H1 (cell line): ENCODE results near the gene HS3ST3B1. TPM values are rescaled to one million over a fixed set of nuclear protein-coding genes. Genes with fewer than 3 reads are reported as not detected.

Experiments
- CTCF ChIA-PET: fragments of 300-600 bp; sonication (Branson Sonifier 250); formaldehyde crosslinking; loops from one replicate; lab custom pipeline; 2021; ENCODE audit not compliant: partially characterized antibody; lab: Charles Lee
- POLR2A ChIA-PET: fragments of 300-600 bp; sonication (Branson Sonifier 250); formaldehyde crosslinking; loops from one replicate; lab custom pipeline; 2021; ENCODE audit warnings: inconsistent platforms; ENCODE audit not compliant: partially characterized antibody; lab: Charles Lee
- DNase-seq, 2 experiments: peaks; one replicate each; pipeline versions ENCODE4 v3.0.0 to v3.0.0-alpha.2; 2010 to 2022; ENCODE audit warnings: low spot score in 2 of 2, low read depth in 1 of 2, mixed read lengths in 1 of 2
- FAIRE-seq: peaks from 2 replicates; lab custom pipeline; 2011; peaks lifted over from hg19 to GRCh38; lab: Jason Lieb, UNC
- H2AFZ ChIP-seq: 2 replicates; pipeline ENCODE4 v1.8.1; 2012; ENCODE audit warnings: low read length, inconsistent platforms
- H2AK5ac ChIP-seq: 2 replicates; pipeline ENCODE4 v1.6.1; 2013; ENCODE audit warnings: low read depth, low read length
- H2BK120ac ChIP-seq: replicated peaks from 2 replicates; pipeline ENCODE3; 2013; ENCODE audit warnings: low read depth, low read length, inconsistent platforms
- H2BK12ac ChIP-seq: 2 replicates; pipeline ENCODE4 v1.6.1; 2013; ENCODE audit warnings: low read depth, low read length
- H2BK15ac ChIP-seq: 2 replicates; pipeline ENCODE4 v1.6.1; 2013; ENCODE audit warnings: low read length
- H2BK20ac ChIP-seq: 2 replicates; pipeline ENCODE4 v1.6.1; 2013; ENCODE audit warnings: low read length
- H2BK5ac ChIP-seq: 2 replicates; pipeline ENCODE4 v1.6.1; 2013; ENCODE audit warnings: low read depth, low read length
- H3K14ac ChIP-seq: 2 replicates; pipeline ENCODE4 v1.6.1; 2013; ENCODE audit warnings: inconsistent platforms; ENCODE audit not compliant: insufficient read length
- H3K18ac ChIP-seq: 2 replicates; pipeline ENCODE4 v1.6.1; 2013; ENCODE audit warnings: low read length; ENCODE audit errors: extremely low read depth
- H3K23ac ChIP-seq: 2 replicates; pipeline ENCODE4 v1.6.1; 2013; ENCODE audit warnings: inconsistent platforms; ENCODE audit not compliant: insufficient read length
- H3K23me2 ChIP-seq: 2 replicates; pipeline ENCODE4 v1.6.1; 2013; ENCODE audit warnings: low read depth, low read length
- H3K27ac ChIP-seq: 2 replicates; pipeline ENCODE4 v1.6.1; 2011; ENCODE audit warnings: low read depth, low read length, inconsistent platforms
- H3K27me3 ChIP-seq, 4 experiments: replicated peaks in 1 of 4; 1 replicate in 1 of 4; 2 replicates in 3 of 4; pipeline versions ENCODE4 v1.6.1 to v1.8.1; 2011 to 2013; ENCODE audit warnings: low read length in 3 of 4, mild to moderate bottlenecking in 3 of 4, inconsistent platforms in 2 of 4, mixed read lengths in 2 of 4, moderate library complexity in 1 of 4; ENCODE audit not compliant: control insufficient read depth in 3 of 4, insufficient read depth in 3 of 4; ENCODE audit errors: extremely low read depth in 1 of 4
- H3K36me3 ChIP-seq, 4 experiments: 2 replicates each; pipeline versions ENCODE4 v1.6.1 to v1.8.1; 2011 to 2013; ENCODE audit warnings: mild to moderate bottlenecking in 4 of 4, low read length in 3 of 4, moderate library complexity in 2 of 4, control low read depth in 1 of 4, inconsistent platforms in 1 of 4; ENCODE audit not compliant: insufficient read depth in 4 of 4, control insufficient read depth in 2 of 4
- H3K4ac ChIP-seq: replicated peaks from 2 replicates; pipeline ENCODE3; 2013; ENCODE audit warnings: low read length, low read depth, mixed read lengths, inconsistent platforms; ENCODE audit not compliant: insufficient read length
- H3K4me1 ChIP-seq, 4 experiments: replicated peaks in 1 of 4; 1 replicate in 1 of 4; 2 replicates in 3 of 4; pipeline versions ENCODE4 v1.6.1 to v1.8.1; 2011 to 2013; ENCODE audit warnings: low read length in 3 of 4, inconsistent platforms in 2 of 4, mixed read lengths in 1 of 4; ENCODE audit not compliant: insufficient read depth in 4 of 4, control insufficient read depth in 3 of 4
- H3K4me2 ChIP-seq, 2 experiments: 2 replicates each; pipeline versions ENCODE4 v1.6.1 to v1.8.1; 2011 to 2013; ENCODE audit warnings: low read depth in 2 of 2, low read length in 2 of 2, control low read depth in 1 of 2, inconsistent platforms in 1 of 2, mild to moderate bottlenecking in 1 of 2; ENCODE audit not compliant: insufficient read depth in 1 of 2
- H3K4me3 ChIP-seq, 4 experiments: fragments of 200-600, 300-600 bp in 1 of 4; sonication (generic), shearing (Covaris generic), sonication (Bioruptor Twin) in 1 of 4; 2 replicates each; pipeline versions ENCODE4 v1.5.1 to v1.8.1; 2011 to 2016; ENCODE audit warnings: low read length in 4 of 4, low read depth in 3 of 4, control low read depth in 2 of 4, inconsistent platforms in 2 of 4, mild to moderate bottlenecking in 2 of 4, mixed read lengths in 1 of 4, moderate library complexity in 1 of 4; ENCODE audit not compliant: insufficient read depth in 2 of 4; ENCODE audit errors: extremely low read depth in 1 of 4
- H3K56ac ChIP-seq: replicated peaks from 2 replicates; pipeline ENCODE3; 2013; ENCODE audit warnings: low read depth, mild to moderate bottlenecking, mixed read lengths, low read length, inconsistent platforms; ENCODE audit not compliant: insufficient read length
- H3K79me1 ChIP-seq: 2 replicates; pipeline ENCODE4 v1.6.1; 2013; ENCODE audit warnings: low read depth, low read length, control low read depth
- H3K79me2 ChIP-seq, 2 experiments: 2 replicates each; pipeline versions ENCODE4 v1.6.1 to v1.8.1; 2012 to 2013; ENCODE audit warnings: low read length in 2 of 2, mild to moderate bottlenecking in 2 of 2, inconsistent platforms in 1 of 2; ENCODE audit not compliant: insufficient read depth in 2 of 2, control insufficient read depth in 1 of 2
- H3K9ac ChIP-seq, 4 experiments: replicated peaks in 1 of 4; 1 replicate in 1 of 4; 2 replicates in 3 of 4; pipeline versions ENCODE4 v1.6.1 to v1.8.1; 2011 to 2013; ENCODE audit warnings: low read depth in 3 of 4, low read length in 3 of 4, control low read depth in 2 of 4, mild to moderate bottlenecking in 2 of 4, moderate library complexity in 2 of 4, inconsistent platforms in 1 of 4; ENCODE audit errors: extremely low read depth in 1 of 4
- H3K9me3 ChIP-seq, 2 experiments: 2 replicates each; pipeline versions ENCODE4 v1.6.1 to v1.8.1; 2012 to 2013; ENCODE audit warnings: mild to moderate bottlenecking in 2 of 2, moderate library complexity in 2 of 2, control low read depth in 1 of 2, inconsistent platforms in 1 of 2, low read depth in 1 of 2, low read length in 1 of 2, mixed read lengths in 1 of 2; ENCODE audit not compliant: insufficient read depth in 2 of 2
- H4K20me1 ChIP-seq, 2 experiments: replicated peaks in 1 of 2; 2 replicates each; pipeline versions ENCODE3 to v1.8.1; 2011 to 2013; ENCODE audit warnings: inconsistent platforms in 2 of 2, low read length in 2 of 2, mild to moderate bottlenecking in 1 of 2; ENCODE audit not compliant: insufficient read depth in 2 of 2, control insufficient read depth in 1 of 2
- H4K5ac ChIP-seq: 2 replicates; pipeline ENCODE4 v1.6.1; 2013; ENCODE audit warnings: low read length, low read depth, mixed read lengths, inconsistent platforms; ENCODE audit not compliant: insufficient read length
- H4K8ac ChIP-seq: 2 replicates; pipeline ENCODE4 v1.8.0; 2013; ENCODE audit warnings: mild to moderate bottlenecking, moderate library complexity, low read length, inconsistent platforms; ENCODE audit not compliant: insufficient read depth; ENCODE audit errors: extremely low read depth
- H4K91ac ChIP-seq: replicated peaks from 2 replicates; pipeline ENCODE3; 2013; ENCODE audit warnings: low read length, mixed read lengths, inconsistent platforms; ENCODE audit not compliant: insufficient read length
- FOSL1 ChIP-seq: IDR thresholded peaks from 2 replicates; pipeline ENCODE4 v1.6.1; 2011; ENCODE audit warnings: mild to moderate bottlenecking, low read depth, low read length, moderate library complexity; ENCODE audit not compliant: insufficient read depth
- NANOG ChIP-seq: IDR thresholded peaks from 2 replicates; pipeline ENCODE4 v1.6.1; 2011; ENCODE audit warnings: low read length, low read depth, mild to moderate bottlenecking, inconsistent platforms; ENCODE audit not compliant: insufficient read depth, poor library complexity, severe bottlenecking
- SIRT6 ChIP-seq: IDR thresholded peaks from one replicate; pipeline ENCODE4 v1.7.1; 2012; ENCODE audit warnings: low read length, inconsistent platforms
- SUZ12 ChIP-seq: fragments of 200-600 bp; sonication (generic); IDR thresholded peaks from 2 replicates; pipeline ENCODE4 v1.6.1; 2012; ENCODE audit warnings: mild to moderate bottlenecking, inconsistent platforms, low read length, moderate library complexity, mixed read lengths
- TAF7 ChIP-seq: optimal IDR thresholded peaks from 2 replicates; pipeline ENCODE3; 2011; ENCODE audit warnings: low read depth, mild to moderate bottlenecking, inconsistent platforms, low read length, moderate library complexity, borderline replicate concordance
- WGBS, 2 experiments: shearing (Covaris generic) in 1 of 2; methylation state at CpG; one replicate each; pipeline versions ENCODE4 v1.1.6 to v1.1.7; 2013 to 2015; ENCODE audit warnings: low lambda C conversion rate in 2 of 2, mixed read lengths in 2 of 2, inconsistent platforms in 1 of 2, low coverage in 1 of 2, missing lambda C conversion rate in 1 of 2; ENCODE audit not compliant: insufficient replicate concordance in 2 of 2, insufficient coverage in 1 of 2, insufficient read length in 1 of 2; ENCODE audit errors: extremely low coverage in 1 of 2, missing lambda C conversion rate in 1 of 2; 5-methylcytosine and 5-hydroxymethylcytosine counted together
- polyA plus RNA-seq, 7 experiments: library from polyadenylated mRNA; depleted of rRNA in 3 of 7; stranded (reverse) in 5 of 7; unstranded in 2 of 7; fragments of >200 nt in 5 of 7; fragments of 200-250 nt in 2 of 7; gene quantifications; 1 replicate in 5 of 7; 2 replicates in 1 of 7; 4 replicates in 1 of 7; pipeline versions ENCODE4 v1.2.1 to v1.2.3, GENCODE V29; 2011 to 2013; ENCODE audit warnings: missing spikeins in 2 of 7, mixed read lengths in 2 of 7
- total RNA-seq: library from RNA; stranded (reverse); fragmentation: NEBNext Ultra II Directional; extraction: Animal tissue kit (Norgen Biotek cat#: 25700); gene quantifications from 2 replicates; pipeline ENCODE4 v1.2.1, GENCODE V29; 2021

Gene HS3ST3B1
- total and polyA plus RNA-seq, 2 of the 8 experiments (the other 6 are each of a cell fraction or from before 2014, with no cell fraction given), result 4.7 to 14.4 TPM

DNA sequence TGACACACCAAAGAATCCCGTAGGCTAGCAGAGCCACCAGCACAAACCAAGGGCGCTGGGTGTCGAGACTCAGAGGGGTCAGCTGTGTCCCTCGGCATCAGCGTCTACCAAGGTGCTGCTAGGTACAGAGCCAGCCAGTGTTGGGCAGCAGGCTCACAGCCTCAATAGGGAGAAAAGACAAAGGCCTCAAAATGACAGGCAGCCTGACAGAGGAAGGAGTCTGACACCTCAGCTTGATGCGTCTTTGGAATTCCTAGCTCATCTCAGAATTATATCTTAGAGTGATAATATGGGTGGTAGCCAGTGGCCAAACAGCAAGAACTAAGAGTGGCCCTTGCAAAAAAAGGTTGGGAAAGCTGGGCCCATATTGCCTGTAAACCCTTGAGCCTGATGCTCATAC, 45.9 kb downstream of the HS3ST3B1 start:
- peaks cover 0 to 14% of the 10 kb centered on the region in 2 experiments; a peak in 2 of 4 replicates for H3K79me2 ChIP-seq
- FAIRE-seq (no peak), DNase-seq (no peak)
- no peak overlapping the region for H2BK120ac ChIP-seq
- no peaks in the 10 kb centered on the region for H3K23me2 ChIP-seq
- H3K14ac ChIP-seq, result no peak overlapping the region
- no peak overlapping the region for H2BK5ac ChIP-seq
- no peak overlapping the region for H3K4ac ChIP-seq
- H3K4me3 ChIP-seq, result no peak overlapping the region
- no peak overlapping the region for H4K91ac ChIP-seq
- no peaks in the 10 kb centered on the region; a peak in 1 of 8 replicates for H3K36me3 ChIP-seq
- H2BK15ac ChIP-seq, result no peak overlapping the region
- no peak overlapping the region for H3K23ac ChIP-seq
- no peaks in the 10 kb centered on the region for H3K9me3 ChIP-seq
- no peak overlapping the region for H3K56ac ChIP-seq
- H2BK20ac ChIP-seq, result no peak overlapping the region
- no peak overlapping the region for H2AFZ ChIP-seq
- no peaks in the 10 kb centered on the region for H4K20me1 ChIP-seq
- H4K8ac ChIP-seq, result no peak overlapping the region
- peaks cover under 1 to 3% (median 1%) of the 10 kb centered on the region in 4 experiments; a peak in 4 of 7 replicates for H3K4me1 ChIP-seq
- H3K27me3 ChIP-seq, result no peaks in the 10 kb centered on the region
- H3K27ac ChIP-seq, result no peak overlapping the region
- no peak overlapping the region for H4K5ac ChIP-seq
- H3K79me1 ChIP-seq, result no peaks in the 10 kb centered on the region
- ChIA-PET CTCF (interaction anchor here (1.6 kb wide), 1 partner anchor 45 kb away, joined by 3 read pairs; no protein-coding TSS in a partner anchor), POLR2A (interaction anchor here (0.5 kb wide), 1 partner anchor 9 kb away, joined by 4 read pairs; no protein-coding TSS in a partner anchor)
- no peak overlapping the region for H3K4me2 ChIP-seq
- H3K9ac ChIP-seq, result no peak overlapping the region
- no peak overlapping the region for H2AK5ac ChIP-seq
- no peak overlapping the region for H3K18ac ChIP-seq
- WGBS, 2 experiments, result 80% methylated on average over 6 of the region's 6 CpGs; no CpG with 5 or more reads in 1 of the 2 experiments
- H2BK12ac ChIP-seq, result no peak overlapping the region
- TF ChIP-seq NANOG, result no peak
- TF ChIP-seq TAF7, result no peak
- TF ChIP-seq SIRT6, result no peak
- TF ChIP-seq SUZ12, result no peak
- no peak for TF ChIP-seq FOSL1
